GM12892 (cell line): ENCODE data around the gene NRSN1.

ENCODE experiments used
- POLR2A ChIP-seq: IDR thresholded peaks from 2 replicates; pipeline ENCODE4 v1.6.1; 2011; ENCODE audit warnings: low read depth, low read length, control low read depth
- POLR2AphosphoS5 ChIP-seq: IDR thresholded peaks from 2 replicates; pipeline ENCODE4 v1.6.1; 2011; ENCODE audit warnings: low read depth, low read length, control low read depth

- no peak for TF ChIP-seq POLR2A
- no peak for TF ChIP-seq POLR2AphosphoS5
These were observed 70.0 kb downstream of the NRSN1 start for GRCh38 chr6:24195836-24196597.
